Measurements from ENCODE around the gene GMPPA.

The GMPPA gene

GRCh38 chr2:219486380-219486959, 12.2 kb upstream of the GMPPA start:
- no peak for DNase-seq (ENCODE audit: low read depth)

- no peak for DNase-seq (ENCODE audit: low read depth)
These were observed 10.4 kb upstream of the GMPPA start for GRCh38 chr2:219488149-219488843.

GRCh38 chr2:219488844-219489194, 9.9 kb upstream of the GMPPA start:
- no peak for DNase-seq (ENCODE audit: low read depth)

GRCh38 chr2:219489315-219489714, 9.4 kb upstream of the GMPPA start:
- DNase-seq (ENCODE audit: low read depth) = no peak

- no peak for DNase-seq (ENCODE audit: low read depth)
These were observed 8.5 kb upstream of the GMPPA start for GRCh38 chr2:219490186-219490585.

- DNase-seq (ENCODE audit: low read depth) = no peak
These were observed 8.0 kb upstream of the GMPPA start for GRCh38 chr2:219490600-219491130.

- no peak for DNase-seq (ENCODE audit: low read depth)
These were observed 7.3 kb upstream of the GMPPA start for GRCh38 chr2:219491278-219491963.

- no peak for DNase-seq (ENCODE audit: low read depth)
These were observed 6.1 kb upstream of the GMPPA start for GRCh38 chr2:219492575-219492974.

- DNase-seq (ENCODE audit: low read depth) = no peak
These were observed 5.6 kb upstream of the GMPPA start for GRCh38 chr2:219493086-219493485.

GRCh38 chr2:219494952-219495530, 3.6 kb upstream of the GMPPA start:
- DNase-seq (ENCODE audit: low read depth) = no peak

- no peak for DNase-seq (ENCODE audit: low read depth)
These were observed 3.1 kb upstream of the GMPPA start for GRCh38 chr2:219495531-219496122.

GRCh38 chr2:219496247-219496824, 2.4 kb upstream of the GMPPA start:
- no peak for DNase-seq (ENCODE audit: low read depth)

- no peak for DNase-seq (ENCODE audit: low read depth)
These were observed 1.7 kb upstream of the GMPPA start for GRCh38 chr2:219496825-219497494.

- DNase-seq (ENCODE audit: low read depth) = no peak
These were observed 1.0 kb upstream of the GMPPA start for GRCh38 chr2:219497495-219498279.

- no peak for DNase-seq (ENCODE audit: low read depth)
These were observed 292 bp downstream of the GMPPA start for GRCh38 chr2:219499058-219499307.

- DNase-seq (ENCODE audit: low read depth) = no peak
These were observed 864 bp downstream of the GMPPA start for GRCh38 chr2:219499555-219499954.

GRCh38 chr2:219500135-219500534, 1.4 kb downstream of the GMPPA start:
- DNase-seq (ENCODE audit: low read depth) = no peak

- DNase-seq (ENCODE audit: low read depth) = no peak
These were observed 3.2 kb downstream of the GMPPA start for GRCh38 chr2:219501849-219502248.

GRCh38 chr2:219502618-219503017, 3.9 kb downstream of the GMPPA start:
- no peak for DNase-seq (ENCODE audit: low read depth)

GRCh38 chr2:219505585-219505984, 6.9 kb downstream of the GMPPA start:
- no peak for DNase-seq (ENCODE audit: low read depth)

GRCh38 chr2:219506153-219506801, 7.6 kb downstream of the GMPPA start:
- DNase-seq (ENCODE audit: low read depth) = no peak

Data from non-pigmented ciliary epithelial cell (primary cell).